ENCODE results near the gene TAT. TPM values are rescaled to one million over a fixed set of nuclear protein-coding genes. Genes with fewer than 3 reads are reported as not detected.

TAT gene
- total and polyA plus RNA-seq, 10 of the 15 experiments (the other 5 are each of a cell fraction or from before 2014, with no cell fraction given): 0.01 to 0.44 (median 0.09) TPM; not detected in 4

DNA sequence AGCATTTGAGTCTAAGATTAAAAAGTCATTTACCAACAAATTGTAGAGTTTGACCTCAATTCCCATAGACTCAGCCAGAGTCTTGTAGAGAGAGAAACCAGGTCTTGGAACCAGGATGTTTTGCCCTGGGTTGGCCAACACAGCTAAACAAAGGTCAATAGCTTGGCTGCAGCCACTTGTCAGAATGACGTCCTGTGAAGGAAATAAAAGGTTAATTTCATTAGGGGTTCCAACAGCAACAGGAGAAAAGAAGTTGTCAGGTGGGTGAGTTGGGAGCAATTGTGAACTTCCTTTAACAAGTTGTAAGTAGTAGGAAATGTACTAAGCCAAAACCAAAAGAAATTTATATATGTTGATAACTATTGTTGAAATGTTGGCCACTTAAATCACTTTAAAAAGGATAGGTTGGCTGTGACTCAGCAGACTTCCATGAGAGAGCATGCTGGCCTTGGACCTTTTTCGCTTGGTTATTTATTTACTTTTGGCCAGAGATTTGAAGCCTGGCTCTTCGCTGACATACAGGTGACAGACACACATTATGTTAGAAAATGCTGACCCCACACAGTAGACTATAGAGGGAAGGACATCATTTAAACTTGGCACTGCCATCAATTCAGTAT, 4.3 kb downstream of the TAT start:
- 95% methylated on average over 3 of the region's 3 CpGs for WGBS (ENCODE audit: insufficient coverage, insufficient replicate concordance, low lambda C conversion rate, missing lambda C conversion rate)

More for the DNA sequence above, 4.3 kb downstream of the TAT start:
- Histone ChIP-seq H3K4me2 (ENCODE audit: control insufficient read depth, insufficient read depth) (no peak overlapping the region), H4K20me1 (ENCODE audit: control insufficient read depth, insufficient read depth) (no peaks in the 10 kb centered on the region), H3K27me3 (replicated peaks in 1 of 2; ENCODE audit: control insufficient read depth in 2 of 2, insufficient read depth in 2 of 2, low read length in 1 of 2) (no peaks in the 10 kb centered on the region), H3K36me3 (ENCODE audit: control insufficient read depth in 2 of 2, insufficient read depth in 2 of 2, low read length in 1 of 2) (no peaks in the 10 kb centered on the region), H3K4me3 (no peak overlapping the region), H3K9ac (ENCODE audit: control insufficient read depth, insufficient read depth, low read length) (no peak overlapping the region), H3K79me2 (ENCODE audit: control insufficient read depth, insufficient read depth, low read length) (no peaks in the 10 kb centered on the region), H3K4me1 (ENCODE audit: control insufficient read depth, insufficient read depth, low read length) (no peaks in the 10 kb centered on the region), H3K9me3 (replicated peaks; ENCODE audit: control insufficient read depth, insufficient read depth, low read length) (no peaks in the 10 kb centered on the region), H3K27ac (ENCODE audit: control insufficient read depth, insufficient read depth) (no peak overlapping the region), H2AFZ (ENCODE audit: control insufficient read depth, low read depth, low read length) (no peak overlapping the region)
- TF ChIP-seq JUNB (IDR thresholded peaks at IDR 0.05): no peak
- TF ChIP-seq, protein P1, sequence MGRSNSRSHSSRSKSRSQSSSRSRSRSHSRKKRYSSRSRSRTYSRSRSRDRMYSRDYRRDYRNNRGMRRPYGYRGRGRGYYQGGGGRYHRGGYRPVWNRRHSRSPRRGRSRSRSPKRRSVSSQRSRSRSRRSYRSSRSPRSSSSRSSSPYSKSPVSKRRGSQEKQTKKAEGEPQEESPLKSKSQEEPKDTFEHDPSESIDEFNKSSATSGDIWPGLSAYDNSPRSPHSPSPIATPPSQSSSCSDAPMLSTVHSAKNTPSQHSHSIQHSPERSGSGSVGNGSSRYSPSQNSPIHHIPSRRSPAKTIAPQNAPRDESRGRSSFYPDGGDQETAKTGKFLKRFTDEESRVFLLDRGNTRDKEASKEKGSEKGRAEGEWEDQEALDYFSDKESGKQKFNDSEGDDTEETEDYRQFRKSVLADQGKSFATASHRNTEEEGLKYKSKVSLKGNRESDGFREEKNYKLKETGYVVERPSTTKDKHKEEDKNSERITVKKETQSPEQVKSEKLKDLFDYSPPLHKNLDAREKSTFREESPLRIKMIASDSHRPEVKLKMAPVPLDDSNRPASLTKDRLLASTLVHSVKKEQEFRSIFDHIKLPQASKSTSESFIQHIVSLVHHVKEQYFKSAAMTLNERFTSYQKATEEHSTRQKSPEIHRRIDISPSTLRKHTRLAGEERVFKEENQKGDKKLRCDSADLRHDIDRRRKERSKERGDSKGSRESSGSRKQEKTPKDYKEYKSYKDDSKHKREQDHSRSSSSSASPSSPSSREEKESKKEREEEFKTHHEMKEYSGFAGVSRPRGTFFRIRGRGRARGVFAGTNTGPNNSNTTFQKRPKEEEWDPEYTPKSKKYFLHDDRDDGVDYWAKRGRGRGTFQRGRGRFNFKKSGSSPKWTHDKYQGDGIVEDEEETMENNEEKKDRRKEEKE (IDR thresholded peaks at IDR 0.05): no peak
- no peak for TF ChIP-seq CHD1 (IDR thresholded peaks at IDR 0.05; ENCODE audit: low read depth, low read length)
- no peak for TF ChIP-seq STAT3 (IDR thresholded peaks at IDR 0.05; ENCODE audit: low read depth, low read length)
- no peak for TF ChIP-seq BACH1 (IDR thresholded peaks at IDR 0.05; ENCODE audit: borderline replicate concordance)
- no peak for TF ChIP-seq TARDBP (IDR thresholded peaks at IDR 0.05; ENCODE audit: borderline replicate concordance)
- SMC1A ChIA-PET (ENCODE audit: uncharacterized antibody, unreplicated experiment): interaction anchor here (1.1 to 2.7 kb wide), 5 partner anchors 18 to 39 kb away, joined by 3 to 17 read pairs (median 4); no protein-coding TSS in a partner anchor
- in situ Hi-C loops (cut with MboI): no loop called here
- intact Hi-C loops (cut with micrococcal nuclease; ENCODE audit: unreplicated experiment): no loop called here
- FAIRE-seq: no peak
- POLR2A ChIA-PET: no interaction called here
- DNase-seq (ENCODE audit: low read depth, low spot score): no peak
- no peak for ATAC-seq
- CTCF ChIA-PET: interaction anchor here (0.8 to 12.8 kb wide), 4 partner anchors 8 to 389 kb away, joined by 3 to 312 read pairs (median 8); no protein-coding TSS in a partner anchor
- BruUV-seq (replicated peaks): no TSS peak
- RAD21 ChIA-PET (ENCODE audit: unreplicated experiment): interaction anchor here (1.5 to 2.3 kb wide), 2 partner anchors 8 to 39 kb away, joined by 6 to 7 read pairs; no protein-coding TSS in a partner anchor
